ENCODE data around the gene GPC6. TPM values are rescaled to one million over a fixed set of nuclear protein-coding genes. Genes with fewer than 3 reads are reported as not detected.

GPC6 gene
- polyA plus RNA-seq, 1 donor from 2014 or later: 9.0 TPM

DNA sequence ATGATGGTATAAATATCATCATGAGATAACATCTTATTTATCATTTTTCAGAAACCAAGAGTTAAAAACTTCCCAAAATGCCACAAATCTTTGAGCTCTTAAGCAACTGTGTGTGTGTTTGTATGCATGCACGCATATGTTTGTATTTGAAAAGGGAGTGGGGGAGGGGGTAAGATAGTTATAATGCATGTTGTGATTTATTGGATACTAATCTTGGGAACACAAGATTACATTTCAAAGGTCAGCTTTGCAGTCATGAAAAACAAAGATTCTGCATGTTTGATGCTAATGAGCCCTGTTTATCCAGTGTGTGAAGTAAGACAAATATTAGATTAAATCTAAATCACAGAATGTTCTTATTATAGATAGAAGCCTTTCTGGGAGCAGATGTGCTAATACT is 897.0 kb downstream of the GPC6 start:
- no peaks in the 10 kb centered on the region for H3K9me2 ChIP-seq (ENCODE audit: insufficient read depth, low read length)
- TF ChIP-seq, protein P1, sequence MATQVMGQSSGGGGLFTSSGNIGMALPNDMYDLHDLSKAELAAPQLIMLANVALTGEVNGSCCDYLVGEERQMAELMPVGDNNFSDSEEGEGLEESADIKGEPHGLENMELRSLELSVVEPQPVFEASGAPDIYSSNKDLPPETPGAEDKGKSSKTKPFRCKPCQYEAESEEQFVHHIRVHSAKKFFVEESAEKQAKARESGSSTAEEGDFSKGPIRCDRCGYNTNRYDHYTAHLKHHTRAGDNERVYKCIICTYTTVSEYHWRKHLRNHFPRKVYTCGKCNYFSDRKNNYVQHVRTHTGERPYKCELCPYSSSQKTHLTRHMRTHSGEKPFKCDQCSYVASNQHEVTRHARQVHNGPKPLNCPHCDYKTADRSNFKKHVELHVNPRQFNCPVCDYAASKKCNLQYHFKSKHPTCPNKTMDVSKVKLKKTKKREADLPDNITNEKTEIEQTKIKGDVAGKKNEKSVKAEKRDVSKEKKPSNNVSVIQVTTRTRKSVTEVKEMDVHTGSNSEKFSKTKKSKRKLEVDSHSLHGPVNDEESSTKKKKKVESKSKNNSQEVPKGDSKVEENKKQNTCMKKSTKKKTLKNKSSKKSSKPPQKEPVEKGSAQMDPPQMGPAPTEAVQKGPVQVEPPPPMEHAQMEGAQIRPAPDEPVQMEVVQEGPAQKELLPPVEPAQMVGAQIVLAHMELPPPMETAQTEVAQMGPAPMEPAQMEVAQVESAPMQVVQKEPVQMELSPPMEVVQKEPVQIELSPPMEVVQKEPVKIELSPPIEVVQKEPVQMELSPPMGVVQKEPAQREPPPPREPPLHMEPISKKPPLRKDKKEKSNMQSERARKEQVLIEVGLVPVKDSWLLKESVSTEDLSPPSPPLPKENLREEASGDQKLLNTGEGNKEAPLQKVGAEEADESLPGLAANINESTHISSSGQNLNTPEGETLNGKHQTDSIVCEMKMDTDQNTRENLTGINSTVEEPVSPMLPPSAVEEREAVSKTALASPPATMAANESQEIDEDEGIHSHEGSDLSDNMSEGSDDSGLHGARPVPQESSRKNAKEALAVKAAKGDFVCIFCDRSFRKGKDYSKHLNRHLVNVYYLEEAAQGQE (IDR thresholded peaks at IDR 0.05; ENCODE audit: borderline replicate concordance): no peak
- TF ChIP-seq, protein P2, sequence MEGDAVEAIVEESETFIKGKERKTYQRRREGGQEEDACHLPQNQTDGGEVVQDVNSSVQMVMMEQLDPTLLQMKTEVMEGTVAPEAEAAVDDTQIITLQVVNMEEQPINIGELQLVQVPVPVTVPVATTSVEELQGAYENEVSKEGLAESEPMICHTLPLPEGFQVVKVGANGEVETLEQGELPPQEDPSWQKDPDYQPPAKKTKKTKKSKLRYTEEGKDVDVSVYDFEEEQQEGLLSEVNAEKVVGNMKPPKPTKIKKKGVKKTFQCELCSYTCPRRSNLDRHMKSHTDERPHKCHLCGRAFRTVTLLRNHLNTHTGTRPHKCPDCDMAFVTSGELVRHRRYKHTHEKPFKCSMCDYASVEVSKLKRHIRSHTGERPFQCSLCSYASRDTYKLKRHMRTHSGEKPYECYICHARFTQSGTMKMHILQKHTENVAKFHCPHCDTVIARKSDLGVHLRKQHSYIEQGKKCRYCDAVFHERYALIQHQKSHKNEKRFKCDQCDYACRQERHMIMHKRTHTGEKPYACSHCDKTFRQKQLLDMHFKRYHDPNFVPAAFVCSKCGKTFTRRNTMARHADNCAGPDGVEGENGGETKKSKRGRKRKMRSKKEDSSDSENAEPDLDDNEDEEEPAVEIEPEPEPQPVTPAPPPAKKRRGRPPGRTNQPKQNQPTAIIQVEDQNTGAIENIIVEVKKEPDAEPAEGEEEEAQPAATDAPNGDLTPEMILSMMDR (IDR thresholded peaks at IDR 0.05; ENCODE audit: poor library complexity, severe bottlenecking): no peak
- TF ChIP-seq EZH2 (IDR thresholded peaks at IDR 0.05; ENCODE audit: borderline replicate concordance, insufficient read depth, low read length, poor library complexity, severe bottlenecking) (no peak), SMC3 (conservative IDR thresholded peaks at IDR 0.05; ENCODE audit: poor library complexity) (no peak), TAF1 (IDR thresholded peaks at IDR 0.05; ENCODE audit: low read depth) (no peak), POLR2AphosphoS5 (IDR thresholded peaks at IDR 0.05) (no peak), EP300 (conservative IDR thresholded peaks at IDR 0.05; ENCODE audit: poor library complexity, severe bottlenecking) (no peak), RAD21 (conservative IDR thresholded peaks at IDR 0.05) (no peak), MXI1 (conservative IDR thresholded peaks at IDR 0.05; ENCODE audit: poor library complexity, severe bottlenecking) (no peak)
- H3K9ac ChIP-seq (ENCODE audit: low read length): no peak overlapping the region
- H2AFZ ChIP-seq (ENCODE audit: low read depth, low read length): no peak overlapping the region
- H3K4me3 ChIP-seq (ENCODE audit: low read length): no peak overlapping the region
- H3K27me3 ChIP-seq (ENCODE audit: insufficient read depth, low read depth, low read length): no peaks in the 10 kb centered on the region
- no peaks in the 10 kb centered on the region for H3F3A ChIP-seq (ENCODE audit: insufficient read depth, low read length, poor library complexity, severe bottlenecking)
- no peaks in the 10 kb centered on the region for H3K36me3 ChIP-seq (ENCODE audit: insufficient read depth, low read length)
- H3K79me2 ChIP-seq (replicated peaks; ENCODE audit: insufficient read depth, low read length): no peaks in the 10 kb centered on the region
- H3K4me2 ChIP-seq (ENCODE audit: low read length): no peak overlapping the region
- no peaks in the 10 kb centered on the region for H4K20me1 ChIP-seq (ENCODE audit: insufficient read depth)
- H3K27ac ChIP-seq (ENCODE audit: low read length): no peak overlapping the region
- H3K9me3 ChIP-seq (ENCODE audit: low read length): no peaks in the 10 kb centered on the region

DNA sequence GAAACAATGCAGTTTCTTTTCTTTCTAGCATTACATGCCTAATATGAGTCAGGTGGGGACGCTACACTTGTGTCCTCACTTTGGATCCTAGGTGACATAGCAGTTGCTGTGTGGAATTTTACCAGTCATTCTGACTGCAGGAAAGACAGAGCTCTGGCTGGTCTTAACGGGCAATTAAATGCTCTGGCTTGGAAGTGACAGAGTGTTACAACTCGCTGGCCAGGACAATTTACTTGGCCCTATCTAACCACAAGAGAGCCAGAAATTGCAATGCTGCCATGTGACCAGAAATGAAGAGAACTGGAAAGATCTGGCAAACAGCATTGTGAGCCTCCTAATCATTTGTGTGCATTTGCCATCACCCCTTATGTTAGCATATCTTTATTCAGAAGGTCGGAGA is 901.8 kb downstream of the GPC6 start:
- no peak overlapping the region for H3K9ac ChIP-seq (ENCODE audit: low read length)
- H3K4me2 ChIP-seq (ENCODE audit: low read length): no peak overlapping the region
- H3K27me3 ChIP-seq (ENCODE audit: insufficient read depth, low read depth, low read length): no peaks in the 10 kb centered on the region
- H3K4me3 ChIP-seq (ENCODE audit: low read length): no peak overlapping the region
- no peak overlapping the region for H3K27ac ChIP-seq (ENCODE audit: low read length)
- no peaks in the 10 kb centered on the region for H3K36me3 ChIP-seq (ENCODE audit: insufficient read depth, low read length)
- no peaks in the 10 kb centered on the region for H3K79me2 ChIP-seq (replicated peaks; ENCODE audit: insufficient read depth, low read length)
- no peak overlapping the region for H2AFZ ChIP-seq (ENCODE audit: low read depth, low read length)
- H4K20me1 ChIP-seq (ENCODE audit: insufficient read depth): no peaks in the 10 kb centered on the region
- no peaks in the 10 kb centered on the region for H3F3A ChIP-seq (ENCODE audit: insufficient read depth, low read length, poor library complexity, severe bottlenecking)
- no peaks in the 10 kb centered on the region for H3K9me3 ChIP-seq (ENCODE audit: low read length)
- TF ChIP-seq SMC3 (conservative IDR thresholded peaks at IDR 0.05; ENCODE audit: poor library complexity): no peak
- no peak for TF ChIP-seq POLR2AphosphoS5 (IDR thresholded peaks at IDR 0.05)
- H3K9me2 ChIP-seq (ENCODE audit: insufficient read depth, low read length): no peaks in the 10 kb centered on the region

DNA sequence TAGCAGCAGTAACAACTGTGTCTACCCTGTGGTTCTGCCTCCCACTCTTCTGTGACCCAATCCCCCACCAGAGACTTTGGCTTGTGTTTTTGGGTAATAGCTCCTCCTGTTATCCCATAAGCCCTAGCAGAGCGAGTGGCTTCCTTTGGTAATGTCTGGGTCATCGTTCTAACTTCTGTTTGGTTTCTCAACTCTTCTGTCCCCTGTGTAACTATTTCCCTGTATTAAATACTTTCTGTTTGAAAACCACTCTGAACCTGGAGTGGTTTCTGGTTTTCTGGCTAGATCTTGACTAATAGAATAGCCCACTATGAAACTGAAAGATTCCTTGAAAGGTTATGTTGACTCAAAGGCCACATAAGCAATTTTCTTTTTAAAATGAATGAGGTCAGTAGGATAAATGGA is 902.9 kb downstream of the GPC6 start:
- H3K27me3 ChIP-seq (ENCODE audit: insufficient read depth, low read depth, low read length): no peaks in the 10 kb centered on the region
- no peak overlapping the region for H3K4me2 ChIP-seq (ENCODE audit: low read length)
- no peak overlapping the region for H2AFZ ChIP-seq (ENCODE audit: low read depth, low read length)
- no peak overlapping the region for H3K9ac ChIP-seq (ENCODE audit: low read length)
- H4K20me1 ChIP-seq (ENCODE audit: insufficient read depth): no peaks in the 10 kb centered on the region
- no peaks in the 10 kb centered on the region for H3K9me3 ChIP-seq (ENCODE audit: low read length)
- H3K36me3 ChIP-seq (ENCODE audit: insufficient read depth, low read length): no peaks in the 10 kb centered on the region
- no peaks in the 10 kb centered on the region for H3K79me2 ChIP-seq (replicated peaks; ENCODE audit: insufficient read depth, low read length)
- no peak overlapping the region for H3K4me3 ChIP-seq (ENCODE audit: low read length)
- no peaks in the 10 kb centered on the region for H3F3A ChIP-seq (ENCODE audit: insufficient read depth, low read length, poor library complexity, severe bottlenecking)
- TF ChIP-seq, protein P1 (IDR thresholded peaks at IDR 0.05; ENCODE audit: borderline replicate concordance): no peak
- TF ChIP-seq POLR2AphosphoS5 (IDR thresholded peaks at IDR 0.05) (no peak), MXI1 (conservative IDR thresholded peaks at IDR 0.05; ENCODE audit: poor library complexity, severe bottlenecking) (no peak), RAD21 (conservative IDR thresholded peaks at IDR 0.05) (no peak), TAF1 (IDR thresholded peaks at IDR 0.05; ENCODE audit: low read depth) (no peak), EP300 (conservative IDR thresholded peaks at IDR 0.05; ENCODE audit: poor library complexity, severe bottlenecking) (no peak), EZH2 (IDR thresholded peaks at IDR 0.05; ENCODE audit: borderline replicate concordance, insufficient read depth, low read length, poor library complexity, severe bottlenecking) (no peak), SMC3 (conservative IDR thresholded peaks at IDR 0.05; ENCODE audit: poor library complexity) (no peak)
- TF ChIP-seq, protein P2 (IDR thresholded peaks at IDR 0.05; ENCODE audit: poor library complexity, severe bottlenecking): no peak
- H3K9me2 ChIP-seq (ENCODE audit: insufficient read depth, low read length): no peaks in the 10 kb centered on the region
- no peak overlapping the region for H3K27ac ChIP-seq (ENCODE audit: low read length)

Data from neural cell (in vitro differentiated cells).